SK-N-SH (cell line): ENCODE measurements around the gene ENTHD1.

Experiments
- EP300 ChIP-seq, 2 experiments: IDR thresholded peaks; 2 replicates each; pipeline versions ENCODE4 v1.4.0 to v1.6.1; 2012; ENCODE audit warnings: borderline replicate concordance in 1 of 2, low read depth in 1 of 2, low read length in 1 of 2
- EZH2phosphoT487 ChIP-seq: fragments of 200-600 bp; sonication (generic); IDR thresholded peaks from 2 replicates; pipeline ENCODE4 v1.6.1; 2017; ENCODE audit warnings: low read depth, mixed run types, mild to moderate bottlenecking, antibody characterized with exemption, moderate library complexity, borderline replicate concordance
- FOXJ3 ChIP-seq: sonication (generic); formaldehyde crosslinking; IDR thresholded peaks from 2 replicates; pipeline ENCODE4 v1.5.1; 2020; ENCODE audit warnings: mild to moderate bottlenecking, missing genetic modification reagents
- RFX5 ChIP-seq: IDR thresholded peaks from 2 replicates; pipeline ENCODE4 v1.6.1; 2012; ENCODE audit warnings: mild to moderate bottlenecking, improper control_type of control experiment, low read length
- RXRA ChIP-seq: IDR thresholded peaks from 2 replicates; pipeline ENCODE4 v1.4.0; 2012; ENCODE audit warnings: low read depth, mild to moderate bottlenecking, borderline replicate concordance
- SIN3A ChIP-seq: IDR thresholded peaks from 2 replicates; pipeline ENCODE4 v1.6.1; 2012; ENCODE audit warnings: low read depth, mild to moderate bottlenecking, low read length, moderate library complexity, borderline replicate concordance
- TF ChIP-seq, protein P1 (sequence below): IDR thresholded peaks from 2 replicates; pipeline ENCODE4; 2012
- TF ChIP-seq, protein P2 (sequence below): fragments of 200-600 bp; sonication (generic); IDR thresholded peaks from 2 replicates; pipeline ENCODE4 v1.6.1; 2017; ENCODE audit warnings: antibody characterized with exemption, mild to moderate bottlenecking, moderate library complexity
- TF ChIP-seq, protein P3 (sequence below): fragments of 150-350 bp; IDR thresholded peaks from 2 replicates; pipeline ENCODE4 v1.6.1; 2017; ENCODE audit warnings: antibody characterized with exemption, low read length, low read depth, borderline replicate concordance

DNA sequence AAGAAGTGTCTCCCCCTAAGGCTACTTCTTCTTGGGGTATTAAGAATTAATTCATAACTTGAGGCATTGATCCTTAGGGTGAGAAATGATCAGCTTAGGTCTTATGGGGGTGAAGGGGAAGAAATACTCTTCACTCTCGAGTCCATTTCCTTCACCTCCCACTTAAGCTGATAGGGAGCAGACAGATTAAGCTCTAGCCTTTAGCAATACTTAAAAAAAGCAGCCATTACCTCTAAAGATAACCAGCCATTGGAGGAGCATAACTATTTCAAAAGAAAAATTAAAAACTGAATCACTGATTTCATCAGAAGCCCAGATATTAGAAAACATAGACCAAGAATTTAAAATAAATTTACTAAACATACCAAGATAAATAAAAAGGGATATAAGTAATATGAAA lies 60.5 kb downstream of the ENTHD1 start:
- TF ChIP-seq, protein P1, sequence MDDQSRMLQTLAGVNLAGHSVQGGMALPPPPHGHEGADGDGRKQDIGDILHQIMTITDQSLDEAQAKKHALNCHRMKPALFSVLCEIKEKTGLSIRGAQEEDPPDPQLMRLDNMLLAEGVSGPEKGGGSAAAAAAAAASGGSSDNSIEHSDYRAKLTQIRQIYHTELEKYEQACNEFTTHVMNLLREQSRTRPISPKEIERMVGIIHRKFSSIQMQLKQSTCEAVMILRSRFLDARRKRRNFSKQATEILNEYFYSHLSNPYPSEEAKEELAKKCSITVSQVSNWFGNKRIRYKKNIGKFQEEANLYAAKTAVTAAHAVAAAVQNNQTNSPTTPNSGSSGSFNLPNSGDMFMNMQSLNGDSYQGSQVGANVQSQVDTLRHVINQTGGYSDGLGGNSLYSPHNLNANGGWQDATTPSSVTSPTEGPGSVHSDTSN: no peak
- no peak for TF ChIP-seq SIN3A
- TF ChIP-seq, protein P2, sequence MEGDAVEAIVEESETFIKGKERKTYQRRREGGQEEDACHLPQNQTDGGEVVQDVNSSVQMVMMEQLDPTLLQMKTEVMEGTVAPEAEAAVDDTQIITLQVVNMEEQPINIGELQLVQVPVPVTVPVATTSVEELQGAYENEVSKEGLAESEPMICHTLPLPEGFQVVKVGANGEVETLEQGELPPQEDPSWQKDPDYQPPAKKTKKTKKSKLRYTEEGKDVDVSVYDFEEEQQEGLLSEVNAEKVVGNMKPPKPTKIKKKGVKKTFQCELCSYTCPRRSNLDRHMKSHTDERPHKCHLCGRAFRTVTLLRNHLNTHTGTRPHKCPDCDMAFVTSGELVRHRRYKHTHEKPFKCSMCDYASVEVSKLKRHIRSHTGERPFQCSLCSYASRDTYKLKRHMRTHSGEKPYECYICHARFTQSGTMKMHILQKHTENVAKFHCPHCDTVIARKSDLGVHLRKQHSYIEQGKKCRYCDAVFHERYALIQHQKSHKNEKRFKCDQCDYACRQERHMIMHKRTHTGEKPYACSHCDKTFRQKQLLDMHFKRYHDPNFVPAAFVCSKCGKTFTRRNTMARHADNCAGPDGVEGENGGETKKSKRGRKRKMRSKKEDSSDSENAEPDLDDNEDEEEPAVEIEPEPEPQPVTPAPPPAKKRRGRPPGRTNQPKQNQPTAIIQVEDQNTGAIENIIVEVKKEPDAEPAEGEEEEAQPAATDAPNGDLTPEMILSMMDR: no peak
- TF ChIP-seq, protein P3, sequence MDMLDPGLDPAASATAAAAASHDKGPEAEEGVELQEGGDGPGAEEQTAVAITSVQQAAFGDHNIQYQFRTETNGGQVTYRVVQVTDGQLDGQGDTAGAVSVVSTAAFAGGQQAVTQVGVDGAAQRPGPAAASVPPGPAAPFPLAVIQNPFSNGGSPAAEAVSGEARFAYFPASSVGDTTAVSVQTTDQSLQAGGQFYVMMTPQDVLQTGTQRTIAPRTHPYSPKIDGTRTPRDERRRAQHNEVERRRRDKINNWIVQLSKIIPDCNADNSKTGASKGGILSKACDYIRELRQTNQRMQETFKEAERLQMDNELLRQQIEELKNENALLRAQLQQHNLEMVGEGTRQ: no peak
- no peak for TF ChIP-seq RFX5
- no peak for TF ChIP-seq FOXJ3 (CRISPR knock-in tag)
- no peak for TF ChIP-seq RXRA
- no peak for TF ChIP-seq EZH2phosphoT487
- no peak for TF ChIP-seq EP300 (IDR thresholded peaks at IDR 0.05; ENCODE audit: borderline replicate concordance in 1 of 2, low read depth in 1 of 2, low read length in 1 of 2)
